Mammary epithelial cell (primary cell): ENCODE data around the gene TMEM238L.

ENCODE experiments used
- CTCF ChIP-seq, 2 donors: IDR thresholded peaks in 1 of 2; conservative IDR thresholded peaks in 1 of 2; 2 replicates each; pipeline ENCODE4 v1.5.1; 2011 to 2012; ENCODE audit warnings: inconsistent platforms in 2 of 2, low read length in 2 of 2, mild to moderate bottlenecking in 2 of 2, control low read depth in 1 of 2, low read depth in 1 of 2; ENCODE audit not compliant: insufficient read depth in 1 of 2; ENCODE audit errors: extremely low read depth in 1 of 2
- EZH2 ChIP-seq: IDR thresholded peaks from 2 replicates; pipeline ENCODE4 v1.6.1; 2012; ENCODE audit warnings: low read length, inconsistent platforms, borderline replicate concordance

- TF ChIP-seq CTCF (conservative IDR thresholded peaks at IDR 0.05 in 1 of 2, IDR thresholded peaks at IDR 0.05 in 1 of 2; ENCODE audit: extremely low read depth in 1 of 2, insufficient read depth in 1 of 2, low read depth in 1 of 2, low read length in 2 of 2) (no peak), EZH2 (no peak)
Measured at GRCh38 chr17:10762037-10762436, 41.9 kb downstream of the TMEM238L start.
